Measurements from ENCODE around the gene NF2. TPM values are rescaled to one million over a fixed set of nuclear protein-coding genes. Genes with fewer than 3 reads are reported as not detected.

NF2 gene
- total RNA-seq, 1 experiment from 2014 or later = 56.9 TPM

DNA sequence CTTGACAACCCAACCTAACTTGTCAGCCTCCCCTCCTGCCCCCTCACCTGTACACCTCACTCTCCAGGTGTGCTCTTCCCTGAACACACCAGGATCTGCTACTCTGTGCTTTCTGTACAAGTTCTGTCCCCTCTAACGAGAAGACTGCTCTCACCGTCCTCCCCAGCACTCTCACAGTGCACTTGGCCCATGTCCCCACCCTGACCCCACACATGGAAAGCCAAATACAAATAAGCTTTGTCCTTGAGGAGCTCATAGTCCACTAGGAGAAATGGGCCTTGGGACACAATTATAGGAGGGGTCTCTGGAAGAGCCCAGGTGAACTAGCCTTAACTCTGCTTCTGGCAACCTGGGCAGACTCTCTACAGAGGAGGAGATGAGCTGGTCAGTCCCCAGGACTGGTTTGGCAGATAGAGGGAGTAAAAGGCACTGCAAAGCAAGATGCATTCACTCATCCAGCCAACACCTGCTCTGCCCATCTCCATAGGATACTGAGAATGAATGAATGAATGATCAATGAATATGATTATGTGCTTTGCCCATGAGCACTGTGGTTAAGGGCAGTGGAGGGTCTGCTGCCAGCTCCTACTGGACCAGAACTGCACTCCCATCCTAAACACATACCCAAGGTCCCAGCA, 32.4 kb upstream of the NF2 start (continued):
- TF ChIP-seq, protein P1, sequence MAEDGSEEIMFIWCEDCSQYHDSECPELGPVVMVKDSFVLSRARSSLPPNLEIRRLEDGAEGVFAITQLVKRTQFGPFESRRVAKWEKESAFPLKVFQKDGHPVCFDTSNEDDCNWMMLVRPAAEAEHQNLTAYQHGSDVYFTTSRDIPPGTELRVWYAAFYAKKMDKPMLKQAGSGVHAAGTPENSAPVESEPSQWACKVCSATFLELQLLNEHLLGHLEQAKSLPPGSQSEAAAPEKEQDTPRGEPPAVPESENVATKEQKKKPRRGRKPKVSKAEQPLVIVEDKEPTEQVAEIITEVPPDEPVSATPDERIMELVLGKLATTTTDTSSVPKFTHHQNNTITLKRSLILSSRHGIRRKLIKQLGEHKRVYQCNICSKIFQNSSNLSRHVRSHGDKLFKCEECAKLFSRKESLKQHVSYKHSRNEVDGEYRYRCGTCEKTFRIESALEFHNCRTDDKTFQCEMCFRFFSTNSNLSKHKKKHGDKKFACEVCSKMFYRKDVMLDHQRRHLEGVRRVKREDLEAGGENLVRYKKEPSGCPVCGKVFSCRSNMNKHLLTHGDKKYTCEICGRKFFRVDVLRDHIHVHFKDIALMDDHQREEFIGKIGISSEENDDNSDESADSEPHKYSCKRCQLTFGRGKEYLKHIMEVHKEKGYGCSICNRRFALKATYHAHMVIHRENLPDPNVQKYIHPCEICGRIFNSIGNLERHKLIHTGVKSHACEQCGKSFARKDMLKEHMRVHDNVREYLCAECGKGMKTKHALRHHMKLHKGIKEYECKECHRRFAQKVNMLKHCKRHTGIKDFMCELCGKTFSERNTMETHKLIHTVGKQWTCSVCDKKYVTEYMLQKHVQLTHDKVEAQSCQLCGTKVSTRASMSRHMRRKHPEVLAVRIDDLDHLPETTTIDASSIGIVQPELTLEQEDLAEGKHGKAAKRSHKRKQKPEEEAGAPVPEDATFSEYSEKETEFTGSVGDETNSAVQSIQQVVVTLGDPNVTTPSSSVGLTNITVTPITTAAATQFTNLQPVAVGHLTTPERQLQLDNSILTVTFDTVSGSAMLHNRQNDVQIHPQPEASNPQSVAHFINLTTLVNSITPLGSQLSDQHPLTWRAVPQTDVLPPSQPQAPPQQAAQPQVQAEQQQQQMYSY (CRISPR knock-in tag; IDR thresholded peaks at IDR 0.05) = no peak
- TF ChIP-seq SOX15 (CRISPR knock-in tag; IDR thresholded peaks at IDR 0.05) = no peak

DNA sequence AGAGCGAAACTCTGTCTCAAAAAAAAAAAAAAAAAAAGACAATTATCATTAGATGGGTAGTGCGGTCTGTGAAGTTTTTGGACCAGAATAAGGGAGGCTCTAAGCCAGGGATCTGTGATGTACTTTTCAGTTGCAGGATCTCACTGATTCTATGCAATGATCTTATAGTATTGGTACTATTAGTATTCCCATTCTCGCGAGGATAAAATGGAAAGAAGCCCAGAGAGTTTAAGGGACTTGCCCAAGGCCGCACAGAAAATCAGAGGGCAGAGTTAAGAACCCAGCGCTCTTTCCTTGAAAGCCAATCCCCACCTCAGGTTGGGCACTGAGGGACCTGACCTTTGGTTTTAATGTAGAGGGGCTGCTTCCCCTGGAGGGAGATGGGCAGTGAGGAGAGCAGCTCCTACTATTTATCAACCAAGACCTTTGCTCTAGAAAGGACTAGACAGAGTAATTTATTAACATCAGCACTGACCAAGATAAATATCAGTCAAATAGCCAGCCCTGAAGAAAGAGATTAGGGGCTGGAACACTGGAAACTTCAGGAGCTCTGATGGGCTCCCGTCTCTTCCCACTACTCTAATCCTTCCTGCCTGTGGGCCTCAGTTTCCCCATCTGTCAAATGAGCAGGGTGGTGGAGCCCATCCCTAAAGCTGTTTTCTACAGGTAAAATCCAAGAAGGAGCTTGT, 28.5 kb upstream of the NF2 start:
- ATAC-seq (no peak), DNase-seq (ENCODE audit: low spot score) (no peak)
- H3K4me1 Mint-ChIP-seq = peaks cover 6% of the 10 kb centered on the region
- TF ChIP-seq TCF7 (CRISPR knock-in tag; IDR thresholded peaks at IDR 0.05; ENCODE audit: low read depth) (no peak), SOX15 (CRISPR knock-in tag; IDR thresholded peaks at IDR 0.05) (no peak), ZNF138 (CRISPR knock-in tag; conservative IDR thresholded peaks at IDR 0.05) (no peak), JAZF1 (CRISPR knock-in tag; IDR thresholded peaks at IDR 0.05) (no peak)
- H3K27ac Mint-ChIP-seq = no peak overlapping the region
- ChIA-PET POLR2A (no interaction called here), CTCF (interaction anchor here (0.6 to 1.1 kb wide), 2 partner anchors 15 to 232 kb away, joined by 3 to 4 read pairs; no protein-coding TSS in a partner anchor)
- no peak overlapping the region for H3K4me3 Mint-ChIP-seq
- H3K36me3 Mint-ChIP-seq = peaks cover 21% of the 10 kb centered on the region
- H3K27me3 Mint-ChIP-seq (ENCODE audit: low read depth) = no peaks in the 10 kb centered on the region
- H3K9me3 Mint-ChIP-seq = no peaks in the 10 kb centered on the region

DNA sequence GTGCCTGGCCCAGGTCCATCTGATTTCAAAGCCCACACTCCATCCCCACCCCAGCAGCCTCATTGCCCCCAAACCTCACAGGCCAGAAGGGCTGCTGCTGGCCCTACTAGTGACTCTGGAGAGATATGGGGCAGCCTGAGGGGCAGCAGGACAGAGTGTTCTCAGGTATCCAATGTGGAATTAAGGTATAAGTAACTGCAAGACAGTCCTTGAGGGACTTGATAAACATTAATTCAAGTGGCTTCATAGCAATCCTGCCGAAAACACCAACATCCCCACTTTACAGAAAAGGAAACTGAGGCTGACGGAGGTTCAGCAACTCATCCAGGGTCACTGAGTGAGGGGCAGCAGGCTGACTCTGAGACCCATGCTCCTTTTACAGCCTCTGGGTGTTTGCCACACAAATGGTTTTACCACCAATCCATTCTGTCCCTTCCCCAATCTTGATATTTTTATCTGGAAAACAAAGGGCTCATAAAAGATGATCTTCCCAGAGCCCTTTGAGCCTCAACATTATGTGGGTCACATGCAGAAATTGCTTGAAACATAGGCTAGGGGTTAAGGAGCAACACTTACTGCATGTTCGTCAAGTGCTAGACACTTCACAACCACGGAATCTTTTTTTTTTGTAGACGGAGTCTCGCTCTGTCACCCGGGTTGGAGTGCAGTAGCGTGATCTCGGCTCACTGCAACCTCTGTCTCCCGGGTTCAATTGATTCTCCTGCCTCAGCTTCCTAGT, 24.8 kb upstream of the NF2 start:
- H3K4me1 Mint-ChIP-seq = peaks cover 26% of the 10 kb centered on the region
- CTCF ChIA-PET = interaction anchor here (1.1 to 1.3 kb wide), 2 partner anchors 31 to 57 kb away, joined by 3 read pairs; no protein-coding TSS in a partner anchor
- no peak overlapping the region for H3K27ac Mint-ChIP-seq
- H3K36me3 Mint-ChIP-seq = peaks cover 8% of the 10 kb centered on the region
- H3K9me3 Mint-ChIP-seq = no peaks in the 10 kb centered on the region
- ATAC-seq = no peak
- POLR2A ChIA-PET = interaction anchor here (0.7 kb wide), 1 partner anchor 250 kb away, joined by 8 read pairs; no protein-coding TSS in a partner anchor
- no peak for DNase-seq (ENCODE audit: low spot score)
- H3K4me3 Mint-ChIP-seq = no peak overlapping the region
- H3K27me3 Mint-ChIP-seq (ENCODE audit: low read depth) = no peaks in the 10 kb centered on the region
- TF ChIP-seq, protein P2, sequence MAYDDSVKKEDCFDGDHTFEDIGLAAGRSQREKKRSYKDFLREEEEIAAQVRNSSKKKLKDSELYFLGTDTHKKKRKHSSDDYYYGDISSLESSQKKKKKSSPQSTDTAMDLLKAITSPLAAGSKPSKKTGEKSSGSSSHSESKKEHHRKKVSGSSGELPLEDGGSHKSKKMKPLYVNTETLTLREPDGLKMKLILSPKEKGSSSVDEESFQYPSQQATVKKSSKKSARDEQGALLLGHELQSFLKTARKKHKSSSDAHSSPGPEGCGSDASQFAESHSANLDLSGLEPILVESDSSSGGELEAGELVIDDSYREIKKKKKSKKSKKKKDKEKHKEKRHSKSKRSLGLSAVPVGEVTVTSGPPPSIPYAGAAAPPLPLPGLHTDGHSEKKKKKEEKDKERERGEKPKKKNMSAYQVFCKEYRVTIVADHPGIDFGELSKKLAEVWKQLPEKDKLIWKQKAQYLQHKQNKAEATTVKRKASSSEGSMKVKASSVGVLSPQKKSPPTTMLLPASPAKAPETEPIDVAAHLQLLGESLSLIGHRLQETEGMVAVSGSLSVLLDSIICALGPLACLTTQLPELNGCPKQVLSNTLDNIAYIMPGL (CRISPR knock-in tag; IDR thresholded peaks at IDR 0.05) = no peak
- TF ChIP-seq IRF2 (CRISPR knock-in tag; IDR thresholded peaks at IDR 0.05; ENCODE audit: borderline replicate concordance, low read depth) (no peak), MXD4 (CRISPR knock-in tag; IDR thresholded peaks at IDR 0.05; ENCODE audit: borderline replicate concordance) (no peak), TEAD1 (CRISPR knock-in tag; IDR thresholded peaks at IDR 0.05) (no peak), ZBTB21 (CRISPR knock-in tag; IDR thresholded peaks at IDR 0.05; ENCODE audit: borderline replicate concordance) (no peak), OVOL2 (CRISPR knock-in tag; IDR thresholded peaks at IDR 0.05; ENCODE audit: borderline replicate concordance) (no peak), ZNF232 (CRISPR knock-in tag; IDR thresholded peaks at IDR 0.05) (no peak), SMAD3 (CRISPR knock-in tag; IDR thresholded peaks at IDR 0.05; ENCODE audit: borderline replicate concordance) (no peak), EMX1 (CRISPR knock-in tag; IDR thresholded peaks at IDR 0.05) (no peak), NR2C2 (CRISPR knock-in tag; IDR thresholded peaks at IDR 0.05) (no peak)
- TF ChIP-seq, protein P3, sequence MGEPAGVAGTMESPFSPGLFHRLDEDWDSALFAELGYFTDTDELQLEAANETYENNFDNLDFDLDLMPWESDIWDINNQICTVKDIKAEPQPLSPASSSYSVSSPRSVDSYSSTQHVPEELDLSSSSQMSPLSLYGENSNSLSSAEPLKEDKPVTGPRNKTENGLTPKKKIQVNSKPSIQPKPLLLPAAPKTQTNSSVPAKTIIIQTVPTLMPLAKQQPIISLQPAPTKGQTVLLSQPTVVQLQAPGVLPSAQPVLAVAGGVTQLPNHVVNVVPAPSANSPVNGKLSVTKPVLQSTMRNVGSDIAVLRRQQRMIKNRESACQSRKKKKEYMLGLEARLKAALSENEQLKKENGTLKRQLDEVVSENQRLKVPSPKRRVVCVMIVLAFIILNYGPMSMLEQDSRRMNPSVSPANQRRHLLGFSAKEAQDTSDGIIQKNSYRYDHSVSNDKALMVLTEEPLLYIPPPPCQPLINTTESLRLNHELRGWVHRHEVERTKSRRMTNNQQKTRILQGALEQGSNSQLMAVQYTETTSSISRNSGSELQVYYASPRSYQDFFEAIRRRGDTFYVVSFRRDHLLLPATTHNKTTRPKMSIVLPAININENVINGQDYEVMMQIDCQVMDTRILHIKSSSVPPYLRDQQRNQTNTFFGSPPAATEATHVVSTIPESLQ (CRISPR knock-in tag; IDR thresholded peaks at IDR 0.05) = no peak
- TF ChIP-seq, protein P4, sequence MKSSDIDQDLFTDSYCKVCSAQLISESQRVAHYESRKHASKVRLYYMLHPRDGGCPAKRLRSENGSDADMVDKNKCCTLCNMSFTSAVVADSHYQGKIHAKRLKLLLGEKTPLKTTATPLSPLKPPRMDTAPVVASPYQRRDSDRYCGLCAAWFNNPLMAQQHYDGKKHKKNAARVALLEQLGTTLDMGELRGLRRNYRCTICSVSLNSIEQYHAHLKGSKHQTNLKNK (CRISPR knock-in tag; IDR thresholded peaks at IDR 0.05) = no peak
- TF ChIP-seq, protein P5, sequence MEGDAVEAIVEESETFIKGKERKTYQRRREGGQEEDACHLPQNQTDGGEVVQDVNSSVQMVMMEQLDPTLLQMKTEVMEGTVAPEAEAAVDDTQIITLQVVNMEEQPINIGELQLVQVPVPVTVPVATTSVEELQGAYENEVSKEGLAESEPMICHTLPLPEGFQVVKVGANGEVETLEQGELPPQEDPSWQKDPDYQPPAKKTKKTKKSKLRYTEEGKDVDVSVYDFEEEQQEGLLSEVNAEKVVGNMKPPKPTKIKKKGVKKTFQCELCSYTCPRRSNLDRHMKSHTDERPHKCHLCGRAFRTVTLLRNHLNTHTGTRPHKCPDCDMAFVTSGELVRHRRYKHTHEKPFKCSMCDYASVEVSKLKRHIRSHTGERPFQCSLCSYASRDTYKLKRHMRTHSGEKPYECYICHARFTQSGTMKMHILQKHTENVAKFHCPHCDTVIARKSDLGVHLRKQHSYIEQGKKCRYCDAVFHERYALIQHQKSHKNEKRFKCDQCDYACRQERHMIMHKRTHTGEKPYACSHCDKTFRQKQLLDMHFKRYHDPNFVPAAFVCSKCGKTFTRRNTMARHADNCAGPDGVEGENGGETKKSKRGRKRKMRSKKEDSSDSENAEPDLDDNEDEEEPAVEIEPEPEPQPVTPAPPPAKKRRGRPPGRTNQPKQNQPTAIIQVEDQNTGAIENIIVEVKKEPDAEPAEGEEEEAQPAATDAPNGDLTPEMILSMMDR (IDR thresholded peaks at IDR 0.05) = no peak
- TF ChIP-seq, protein P6, sequence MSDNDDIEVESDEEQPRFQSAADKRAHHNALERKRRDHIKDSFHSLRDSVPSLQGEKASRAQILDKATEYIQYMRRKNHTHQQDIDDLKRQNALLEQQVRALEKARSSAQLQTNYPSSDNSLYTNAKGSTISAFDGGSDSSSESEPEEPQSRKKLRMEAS (CRISPR knock-in tag; IDR thresholded peaks at IDR 0.05) = no peak
- TF ChIP-seq, protein P7, sequence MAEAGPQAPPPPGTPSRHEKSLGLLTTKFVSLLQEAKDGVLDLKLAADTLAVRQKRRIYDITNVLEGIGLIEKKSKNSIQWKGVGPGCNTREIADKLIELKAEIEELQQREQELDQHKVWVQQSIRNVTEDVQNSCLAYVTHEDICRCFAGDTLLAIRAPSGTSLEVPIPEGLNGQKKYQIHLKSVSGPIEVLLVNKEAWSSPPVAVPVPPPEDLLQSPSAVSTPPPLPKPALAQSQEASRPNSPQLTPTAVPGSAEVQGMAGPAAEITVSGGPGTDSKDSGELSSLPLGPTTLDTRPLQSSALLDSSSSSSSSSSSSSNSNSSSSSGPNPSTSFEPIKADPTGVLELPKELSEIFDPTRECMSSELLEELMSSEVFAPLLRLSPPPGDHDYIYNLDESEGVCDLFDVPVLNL (CRISPR knock-in tag; IDR thresholded peaks at IDR 0.05; ENCODE audit: borderline replicate concordance, low read depth) = no peak

Data from WTC11 (cell line).